Heart left ventricle (tissue), 13 donors: ENCODE data around the gene PRDM16.

ENCODE experiments used
- CTCF ChIP-seq, 12 donors: fragments of 200-600 bp; sonication (generic) in 4 of 12; IDR thresholded peaks; one replicate each; pipeline versions ENCODE4 v1.5.0 to v1.8.0; 2018 to 2022; ENCODE audit warnings: antibody characterized with exemption in 12 of 12, mild to moderate bottlenecking in 5 of 12
- POLR2A ChIP-seq, 2 donors: fragments of 450-650 bp; IDR thresholded peaks; one replicate each; pipeline ENCODE4 v1.6.1; 2017; ENCODE audit warnings: antibody characterized with exemption in 2 of 2, mild to moderate bottlenecking in 2 of 2, moderate library complexity in 2 of 2
- donor health status: ischemic (EF 13 %, LVEDD 7.1; RV severe dilation, severe dysfunction).
- donor health status: DM: no; HTN: yes; CAD: no.
- donor health status: DM: no; HTN: no; CAD: no.
- donor health status: ischemic (EF 25% LVEDD 6.9; RV normal size, moderate dysfunction).
- donor health status: ischemic (EF 25% LVEDD 5.7; RV mildly dilated, moderate dysfunction).
- donor health status: ischemic (EF 35%, LVEDD 5.7; RV mildly dilated, moderate dysfunction).
- donor health status: nonischemic (EF 11% LVEDD 7.7; RV severe dilation, severe dysfunction).
- donor health status: DM: yes; HTN: yes; CAD: no.
- donor health status: PGD.
- donor health status: ischemic (EF 29% LVEDD 5.4; RV normal size, mild dysfunction).
- donor health status: nonischemic (EF 23%, LVEDD 6.1; RV moderate dilation, normal function).

GRCh38 chr1:3054474-3054873 is 14.5 kb upstream of the PRDM16 start:
- TF ChIP-seq CTCF (IDR thresholded peaks at IDR 0.05) (no peak), POLR2A (IDR thresholded peaks at IDR 0.05) (no peak)
